Nephron progenitor cell (in vitro differentiated cells): Measurements from ENCODE around the gene DPP10.

Source experiments
- DNase-seq: peaks from one replicate; pipeline ENCODE4 v3.0.0; 2021
- H3K27ac Mint-ChIP-seq: 2 replicates; pipeline ENCODE4 v1.8.0; 2021; ENCODE audit warnings: mild to moderate bottlenecking, moderate library complexity, mixed read lengths
- H3K27me3 Mint-ChIP-seq: 2 replicates; pipeline ENCODE4 v1.8.0; 2021; ENCODE audit warnings: mild to moderate bottlenecking, low read depth, mixed read lengths; ENCODE audit not compliant: poor library complexity
- H3K36me3 Mint-ChIP-seq: 2 replicates; pipeline ENCODE4 v1.8.0; 2021; ENCODE audit warnings: low read depth, mixed read lengths
- H3K4me1 Mint-ChIP-seq: 2 replicates; pipeline ENCODE4 v1.8.0; 2021; ENCODE audit warnings: mixed read lengths
- H3K4me3 Mint-ChIP-seq: 2 replicates; pipeline ENCODE4 v1.8.0; 2021; ENCODE audit warnings: mild to moderate bottlenecking, moderate library complexity, mixed read lengths
- H3K9me3 Mint-ChIP-seq: 2 replicates; pipeline ENCODE4 v1.8.0; 2021; ENCODE audit warnings: mild to moderate bottlenecking, moderate library complexity, mixed read lengths
- CTCF ChIP-seq: fragments of 200-600 bp; sonication (generic); IDR thresholded peaks from 2 replicates; pipeline ENCODE4 v1.5.0; 2021; ENCODE audit warnings: antibody characterized with exemption

The DPP10 gene

DNA sequence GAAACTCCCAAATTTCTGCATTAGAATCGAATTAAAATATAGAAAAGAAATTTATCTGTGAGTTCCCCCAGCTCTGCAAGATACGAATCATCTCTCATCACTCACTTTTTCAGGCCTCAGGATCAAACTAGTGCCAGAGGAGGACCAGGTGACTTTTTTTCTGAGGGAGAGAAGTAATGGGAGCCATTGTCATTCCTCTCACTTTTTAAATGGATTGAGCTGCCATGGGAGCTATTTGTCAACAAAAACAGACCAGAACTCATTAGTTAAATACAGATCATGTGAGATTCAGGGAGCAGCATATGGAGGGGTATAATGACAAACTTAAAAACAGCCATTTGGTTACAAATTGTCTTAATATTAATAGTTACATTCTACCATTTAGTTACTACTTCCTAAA is 594.4 kb downstream of the DPP10 start:
- no peaks in the 10 kb centered on the region for H3K9me3 Mint-ChIP-seq

DNA sequence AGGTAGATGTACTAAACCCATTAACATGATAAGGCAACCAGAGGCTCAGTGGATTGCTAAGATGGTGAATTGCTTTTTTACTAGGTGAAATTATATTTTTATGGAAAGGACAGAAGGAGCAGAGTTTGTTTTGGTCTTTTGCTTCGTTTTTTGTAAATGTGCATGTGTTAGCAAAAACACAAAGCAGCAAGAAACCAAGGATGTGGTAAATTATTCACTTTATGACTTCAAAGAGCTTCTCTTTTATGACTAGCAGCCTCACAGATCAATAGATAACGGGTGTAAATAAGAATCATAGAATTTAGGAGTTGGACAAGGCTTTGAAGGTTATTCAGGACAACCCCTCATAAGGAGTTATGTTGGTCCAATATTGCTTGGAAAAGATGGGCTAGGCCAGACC is 615.0 kb downstream of the DPP10 start:
- Mint-ChIP-seq H3K4me3 (no peak overlapping the region), H3K27me3 (no peaks in the 10 kb centered on the region), H3K4me1 (no peaks in the 10 kb centered on the region), H3K9me3 (peaks cover 3% of the 10 kb centered on the region), H3K27ac (no peak overlapping the region), H3K36me3 (no peaks in the 10 kb centered on the region)
- no peak for DNase-seq
- no peak for TF ChIP-seq CTCF

More for the DNA sequence above, 594.4 kb downstream of the DPP10 start:
- Mint-ChIP-seq H3K27ac (no peak overlapping the region), H3K4me3 (no peak overlapping the region), H3K4me1 (peaks cover 7% of the 10 kb centered on the region), H3K27me3 (peaks cover 3% of the 10 kb centered on the region), H3K36me3 (no peaks in the 10 kb centered on the region)
- no peak for DNase-seq
- no peak for TF ChIP-seq CTCF

GRCh38 chr2:115070002-115070401 is 627.6 kb downstream of the DPP10 start:
- no peak for DNase-seq
- TF ChIP-seq CTCF = no peak
- no peaks in the 10 kb centered on the region for H3K36me3 Mint-ChIP-seq
- peaks cover 11% of the 10 kb centered on the region for H3K9me3 Mint-ChIP-seq
- no peak overlapping the region for H3K4me3 Mint-ChIP-seq
- no peak overlapping the region for H3K27ac Mint-ChIP-seq
- no peaks in the 10 kb centered on the region for H3K4me1 Mint-ChIP-seq
- no peaks in the 10 kb centered on the region for H3K27me3 Mint-ChIP-seq

GRCh38 chr2:115071534-115071933 is 629.1 kb downstream of the DPP10 start:
- H3K36me3 Mint-ChIP-seq = no peaks in the 10 kb centered on the region
- H3K27ac Mint-ChIP-seq = no peak overlapping the region
- no peaks in the 10 kb centered on the region for H3K4me1 Mint-ChIP-seq
- no peak overlapping the region for H3K4me3 Mint-ChIP-seq
- TF ChIP-seq CTCF = no peak
- DNase-seq = no peak
- no peaks in the 10 kb centered on the region for H3K27me3 Mint-ChIP-seq
- peaks cover 11% of the 10 kb centered on the region for H3K9me3 Mint-ChIP-seq

DNA sequence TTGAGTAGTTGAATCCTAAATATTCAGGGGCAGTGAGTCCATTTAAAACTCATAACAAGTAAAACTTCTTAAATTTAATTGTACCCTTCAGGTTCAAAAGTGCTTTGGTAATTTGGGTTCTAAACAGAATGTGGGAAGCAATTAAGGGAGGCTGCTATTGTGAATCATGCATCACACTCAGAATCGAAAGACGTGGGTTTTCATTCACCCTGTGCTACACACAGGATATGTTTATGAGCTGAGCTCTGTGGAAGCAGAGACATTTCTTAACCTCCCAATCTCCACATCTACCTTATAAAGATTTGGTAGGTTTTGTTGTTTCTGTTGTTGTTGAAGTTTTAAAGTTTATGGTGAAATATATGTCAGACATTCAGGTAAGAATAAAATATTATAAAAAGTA is 633.4 kb downstream of the DPP10 start:
- H3K36me3 Mint-ChIP-seq = no peaks in the 10 kb centered on the region
- no peaks in the 10 kb centered on the region for H3K27me3 Mint-ChIP-seq
- H3K4me1 Mint-ChIP-seq = no peaks in the 10 kb centered on the region
- H3K9me3 Mint-ChIP-seq = no peaks in the 10 kb centered on the region
- no peak for TF ChIP-seq CTCF
- H3K27ac Mint-ChIP-seq = no peak overlapping the region
- DNase-seq = no peak
- H3K4me3 Mint-ChIP-seq = no peak overlapping the region

DNA sequence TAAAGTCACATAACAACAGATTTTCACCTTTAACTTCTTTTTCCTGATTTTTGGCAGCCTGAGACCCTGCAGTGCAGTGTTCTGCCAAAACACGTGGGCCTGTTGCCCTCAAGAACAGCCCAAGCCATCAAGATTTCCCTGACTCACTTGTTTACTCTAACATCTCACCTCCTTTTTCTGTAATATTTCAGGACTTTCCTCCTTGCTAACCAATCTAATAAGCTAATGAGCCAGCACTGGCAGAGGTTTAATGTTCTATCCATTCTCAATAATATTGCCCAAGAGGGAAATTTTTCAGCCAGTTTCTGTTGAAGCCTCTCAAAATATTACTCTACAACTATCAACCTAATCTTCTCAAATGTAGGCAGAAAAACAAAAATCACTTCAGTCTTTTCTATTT is 635.2 kb downstream of the DPP10 start:
- TF ChIP-seq CTCF = no peak
- no peak overlapping the region for H3K4me3 Mint-ChIP-seq
- H3K4me1 Mint-ChIP-seq = no peaks in the 10 kb centered on the region
- no peaks in the 10 kb centered on the region for H3K9me3 Mint-ChIP-seq
- no peaks in the 10 kb centered on the region for H3K27me3 Mint-ChIP-seq
- no peak for DNase-seq
- no peak overlapping the region for H3K27ac Mint-ChIP-seq
- no peaks in the 10 kb centered on the region for H3K36me3 Mint-ChIP-seq
